ENCODE results near the gene HGFAC.

Gene HGFAC

DNA sequence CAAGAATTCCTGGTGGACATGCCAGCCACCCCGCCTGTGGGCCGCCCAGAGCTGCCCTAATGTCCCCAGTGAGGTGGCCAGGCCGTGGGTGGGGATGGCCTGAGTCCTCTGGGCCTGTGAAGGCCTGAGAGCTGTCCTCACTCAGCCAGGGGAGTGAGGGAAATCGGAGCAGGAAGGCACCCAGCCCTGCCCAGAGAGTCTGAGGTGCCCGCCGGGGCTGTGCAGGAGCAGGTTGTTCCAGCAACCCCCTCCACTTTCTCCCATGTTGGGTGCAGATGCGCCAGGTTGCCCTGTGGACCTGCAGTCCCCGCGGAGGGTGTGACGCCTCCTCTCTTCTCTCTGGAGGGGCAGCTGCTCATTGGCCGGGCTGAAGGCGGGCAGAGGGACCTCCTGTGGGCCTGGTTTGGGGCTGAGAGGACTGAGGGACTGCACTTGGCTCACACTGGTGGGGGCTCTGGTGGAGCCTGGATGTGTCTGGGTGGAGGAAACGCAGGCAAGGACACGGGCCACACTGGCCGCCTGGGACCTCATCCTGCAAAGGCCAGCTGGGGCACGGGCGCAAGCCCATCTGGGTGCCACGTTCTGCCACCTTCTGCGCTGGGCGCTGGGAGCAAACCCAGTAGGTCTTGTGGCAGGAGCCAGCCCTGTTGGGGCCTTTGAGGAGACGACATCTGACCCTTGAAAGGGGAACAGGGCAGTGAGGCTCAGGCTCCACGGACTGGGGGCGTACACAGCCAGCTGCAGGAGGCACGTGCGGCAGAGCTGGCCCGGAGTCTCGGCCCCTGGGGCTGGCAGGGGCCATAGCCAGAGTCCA, 35.4 kb downstream of the HGFAC start:
- no peak for DNase-seq

DNA sequence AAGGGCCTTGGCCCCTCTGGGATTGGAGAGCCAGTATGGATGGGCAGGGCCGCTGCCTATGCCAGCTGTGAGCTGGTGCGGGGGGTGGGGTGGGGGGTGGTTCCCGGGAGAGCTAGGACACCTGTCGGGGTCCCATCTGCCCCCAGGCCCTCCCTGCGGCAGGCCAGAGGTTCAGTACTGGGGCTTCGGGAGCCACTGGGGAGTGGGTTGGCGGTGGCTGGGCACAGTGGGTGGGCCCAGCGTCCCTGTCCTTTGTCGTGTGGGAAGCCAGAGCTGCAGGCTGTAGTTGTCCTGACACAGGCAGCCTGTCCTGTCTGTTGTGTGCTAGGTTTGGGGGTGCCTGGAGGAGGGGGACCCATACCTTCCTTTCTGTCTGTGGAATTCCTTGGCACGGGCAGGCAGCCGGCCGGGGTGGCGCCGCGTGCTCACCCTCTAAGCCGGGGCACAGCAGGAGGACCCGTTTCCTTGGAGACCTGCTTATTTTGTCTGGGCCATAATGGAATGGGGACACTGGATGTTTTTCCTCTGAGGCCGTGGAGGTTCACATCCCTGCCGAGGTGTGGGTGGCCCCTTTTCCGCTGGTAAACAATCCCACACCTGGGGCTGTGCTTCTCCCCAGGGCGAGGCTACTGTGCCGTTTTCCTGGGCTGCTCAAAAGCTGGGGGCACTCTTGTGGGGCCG, 36.1 kb downstream of the HGFAC start:
- peak; percentile 66 for DNase-seq

DNA sequence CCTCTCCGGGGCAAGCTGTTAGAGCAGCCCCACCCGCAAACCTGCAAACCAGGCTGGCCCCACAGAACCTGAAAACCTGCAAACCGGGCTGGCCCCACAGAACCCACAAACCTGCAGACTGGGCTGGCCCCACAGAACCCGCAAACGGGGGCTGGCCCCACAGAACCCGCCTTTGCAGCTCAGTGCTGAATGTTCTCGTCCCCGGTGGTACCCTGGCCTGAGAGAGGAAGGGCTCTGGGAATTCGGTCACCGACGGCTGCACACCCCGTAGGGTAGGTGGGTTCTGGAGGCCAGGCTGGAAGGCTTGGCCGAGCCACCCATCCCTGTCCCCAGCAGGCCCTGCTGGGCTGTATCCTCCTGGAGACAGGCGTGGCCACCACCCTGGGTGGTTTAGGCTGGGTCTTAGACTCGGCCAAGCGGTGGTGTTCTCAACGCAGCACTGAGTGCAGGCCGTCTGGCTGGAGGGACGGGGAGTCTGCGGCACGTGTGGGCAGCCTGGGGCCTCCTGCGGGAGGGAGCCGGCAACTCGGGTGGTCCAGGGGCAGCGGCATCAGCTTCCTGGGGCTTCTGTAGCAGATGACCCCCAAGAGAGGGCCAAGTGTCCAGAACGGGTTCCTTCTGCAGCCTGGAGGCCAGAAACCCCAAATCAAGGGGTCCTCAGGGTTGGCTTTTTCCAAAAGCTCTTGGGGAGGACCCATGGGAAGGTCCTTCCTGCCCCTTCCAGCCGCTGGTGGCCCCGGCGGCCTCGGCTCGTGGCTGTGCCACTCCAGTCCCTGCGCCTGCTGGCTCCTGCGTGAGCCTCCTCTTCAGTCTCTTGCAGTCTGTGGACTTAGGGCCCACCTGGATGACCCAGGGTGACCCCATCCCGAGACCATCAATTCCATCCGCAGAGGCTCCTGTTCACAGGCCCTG, 36.9 kb downstream of the HGFAC start:
- DNase-seq, result no peak

DNA sequence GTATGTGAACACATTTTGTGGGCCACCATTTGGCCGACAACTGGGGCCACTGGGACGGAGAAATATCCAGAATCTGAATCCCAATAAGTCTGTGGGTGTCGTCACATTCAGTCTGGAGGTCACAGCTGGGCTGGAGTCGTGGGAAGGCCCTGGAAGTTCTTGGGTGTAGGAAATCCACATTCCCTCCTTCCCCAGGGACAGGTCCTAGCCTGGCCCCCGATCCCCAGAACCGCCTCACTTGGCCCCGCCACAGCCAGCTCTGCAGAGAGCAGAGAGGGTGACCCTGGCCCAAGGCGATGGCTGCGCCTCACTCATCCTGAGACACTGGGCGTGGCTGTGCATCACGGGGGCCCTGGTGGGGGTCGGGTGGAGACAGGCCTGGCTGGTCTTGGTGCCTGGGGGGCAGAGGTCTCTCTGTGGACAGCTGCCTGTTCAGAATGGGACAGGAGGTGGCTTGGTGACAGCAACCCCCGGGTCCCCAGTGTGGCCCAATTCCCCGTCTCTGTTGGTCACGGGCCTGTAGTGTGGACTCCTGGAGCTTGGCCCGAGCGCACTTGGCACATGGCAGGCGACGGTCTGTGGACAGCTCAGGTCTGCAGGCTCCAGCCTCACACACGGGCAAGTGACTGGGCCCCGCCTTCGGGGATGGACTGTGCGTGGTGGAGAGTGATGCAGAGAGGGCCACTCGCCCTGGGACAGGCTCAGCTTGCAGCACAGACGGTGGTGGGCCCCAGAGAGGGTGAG, 37.8 kb downstream of the HGFAC start:
- DNase-seq, result no peak

DNA sequence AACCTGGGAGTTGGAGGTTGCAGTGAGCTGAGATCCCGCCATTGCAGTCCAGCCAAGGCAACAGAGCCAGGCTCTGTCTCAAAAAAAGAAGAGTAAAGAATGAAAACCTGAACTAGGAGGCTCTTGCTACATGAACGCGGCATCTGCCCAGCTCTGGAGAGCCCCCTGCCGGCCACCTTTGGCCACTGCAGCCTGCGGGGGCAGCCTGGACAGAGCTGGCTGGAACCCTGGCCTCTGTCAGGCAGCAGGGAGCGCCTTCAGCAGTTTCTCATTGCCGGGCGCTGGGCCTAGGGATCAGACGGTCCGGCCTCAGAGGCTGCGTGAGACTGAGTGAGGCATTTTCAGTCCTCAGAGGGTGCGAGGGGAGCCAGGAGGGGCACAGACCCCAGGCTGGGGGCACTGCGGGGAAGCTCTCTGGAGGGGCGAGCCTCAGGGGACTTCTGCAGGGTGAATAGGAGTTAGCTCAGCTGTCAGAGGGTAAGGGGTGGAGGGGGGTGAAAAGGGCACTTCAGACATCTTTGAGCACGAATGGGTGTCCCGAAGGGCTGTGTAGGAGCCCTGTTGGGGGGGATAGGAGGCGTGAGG, 38.9 kb downstream of the HGFAC start:
- peak; percentile 75 for DNase-seq

DNA sequence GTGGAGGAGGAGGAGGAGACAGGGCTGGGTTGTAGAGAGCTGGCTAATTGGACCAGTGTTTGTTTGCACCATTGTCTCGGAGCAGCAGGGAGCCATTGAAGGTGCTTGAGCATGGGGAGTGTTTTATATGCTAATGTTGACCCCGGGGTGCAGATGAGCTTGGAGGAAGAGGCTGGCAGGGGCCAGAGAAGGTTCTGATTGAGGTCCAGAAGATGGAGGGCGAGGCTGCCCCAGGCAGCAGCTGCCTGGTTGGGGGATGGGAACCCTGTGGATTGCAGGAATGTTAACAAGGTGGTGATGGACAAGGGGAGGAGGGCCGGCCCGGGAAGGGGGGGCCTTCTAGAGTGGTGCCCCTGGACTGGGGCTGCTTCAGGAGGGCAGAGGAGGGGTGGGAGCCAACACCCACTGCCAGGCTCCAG, 39.4 kb downstream of the HGFAC start:
- DNase-seq, result peak; percentile 93

DNA sequence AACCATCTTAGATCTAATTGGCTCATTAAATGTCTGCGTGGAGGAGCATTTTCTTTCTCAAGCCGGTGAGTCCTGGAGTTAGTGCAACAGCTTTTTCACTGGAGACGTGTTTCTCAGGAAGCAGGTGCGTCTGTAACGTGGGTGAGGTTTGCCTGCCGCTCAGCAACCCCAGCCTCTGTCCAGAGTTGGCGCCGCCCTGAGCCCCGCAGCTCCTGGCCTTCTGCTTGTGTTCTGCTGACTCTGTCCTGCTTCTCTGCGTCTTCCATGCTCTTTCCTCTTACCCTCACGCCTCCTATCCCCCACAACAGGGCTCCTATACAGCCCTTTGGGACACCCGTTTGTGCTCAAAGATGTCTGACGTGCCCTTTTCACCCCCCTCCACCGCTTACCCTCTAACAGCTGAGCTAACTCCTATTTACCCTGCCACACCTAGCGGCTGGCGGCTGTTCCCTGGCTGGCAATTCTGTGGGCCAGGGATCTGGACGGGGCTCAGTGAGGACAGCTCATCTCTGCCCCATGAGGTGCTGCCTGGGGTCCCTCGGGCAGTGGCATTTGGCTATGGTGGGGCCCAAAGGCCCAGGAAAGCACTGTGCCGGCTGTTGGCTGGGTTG, 40.1 kb downstream of the HGFAC start:
- peak; percentile 21 for DNase-seq

DNA sequence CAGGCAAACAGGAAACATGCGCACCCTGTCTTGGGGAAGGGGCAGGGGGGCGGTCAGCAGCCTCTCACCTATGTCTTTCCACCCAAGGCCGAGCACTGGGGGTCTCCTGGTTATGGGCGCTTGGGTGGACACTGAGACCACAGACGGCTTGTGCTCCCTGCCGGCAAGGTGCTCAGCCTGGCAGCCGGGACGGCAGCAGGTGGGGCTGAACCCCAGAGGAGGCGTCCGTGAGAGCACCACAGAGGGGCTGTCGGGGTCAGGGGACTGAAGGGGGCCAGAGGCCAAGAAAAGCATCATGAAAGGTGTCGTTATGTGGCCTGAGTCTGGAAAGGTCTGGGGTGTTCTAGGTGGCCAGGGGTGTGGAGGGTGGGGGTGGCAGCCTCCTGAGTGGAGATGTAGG, 40.9 kb downstream of the HGFAC start:
- no peak for DNase-seq

DNA sequence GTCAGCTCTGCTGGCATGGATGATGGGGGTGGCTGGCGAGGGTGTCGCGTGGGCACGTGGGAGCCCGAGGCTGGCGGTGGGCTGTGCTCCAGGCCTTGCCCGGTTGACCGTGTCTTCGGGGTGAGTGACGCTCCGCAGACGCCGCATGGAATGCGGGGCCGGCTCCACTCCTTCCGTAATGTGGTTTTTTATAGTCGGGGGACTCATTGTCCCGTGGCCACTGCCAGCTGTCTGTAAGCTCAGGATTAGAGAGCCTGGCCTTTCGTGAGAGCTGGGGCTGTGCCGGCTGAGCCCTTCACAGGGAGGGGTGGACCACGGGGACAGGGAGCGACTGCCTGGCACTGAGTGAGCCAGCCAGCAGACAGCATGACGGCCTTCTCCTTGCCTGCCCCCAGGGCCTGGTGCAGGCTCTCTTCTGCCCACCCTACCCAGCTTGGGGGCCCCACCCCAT, 41.7 kb downstream of the HGFAC start:
- DNase-seq, result no peak

DNA sequence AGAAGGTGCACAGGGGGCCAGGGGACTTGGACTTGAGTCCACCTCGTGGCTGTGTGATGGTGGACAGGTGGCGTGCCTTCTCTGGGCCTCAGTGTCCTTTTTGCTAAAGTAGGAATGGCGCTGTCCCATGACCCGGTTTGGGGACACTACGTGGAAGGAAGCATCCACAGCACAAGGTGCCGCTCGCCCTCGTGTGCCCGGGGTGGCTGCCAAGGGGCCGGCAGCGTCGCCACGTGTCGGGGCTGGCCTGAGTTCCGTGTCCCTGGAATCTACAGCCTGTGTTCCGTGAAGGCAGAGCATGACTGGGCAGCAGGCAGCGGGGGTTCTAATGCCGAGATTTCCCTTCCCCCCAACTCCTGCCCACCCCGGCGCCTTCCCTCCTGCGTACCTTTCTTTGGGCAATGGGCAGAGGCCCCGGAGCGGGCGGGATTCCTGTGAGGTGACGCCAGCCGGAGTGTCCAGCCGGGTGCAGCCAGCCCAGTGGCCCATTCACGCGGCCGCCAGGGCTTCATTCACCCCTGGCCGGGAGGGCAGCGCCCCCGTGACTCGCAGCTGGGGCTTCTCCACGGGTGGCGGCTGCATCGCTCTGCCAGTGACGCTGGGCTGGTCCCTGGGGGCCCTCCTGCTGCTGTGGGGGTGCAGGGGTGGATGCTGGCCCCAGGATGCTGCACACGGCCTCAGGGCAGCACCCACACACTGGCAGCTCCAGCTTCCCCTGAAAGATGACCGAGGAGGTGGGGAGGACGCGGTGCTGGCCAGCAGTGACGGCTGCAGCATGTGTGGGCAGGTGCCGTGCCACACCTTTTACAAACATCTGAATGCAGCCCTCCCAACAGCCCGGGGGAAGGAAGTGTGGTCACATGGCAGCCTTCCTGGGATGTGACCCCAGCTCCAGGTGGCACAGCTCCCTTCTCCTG, 42.5 kb downstream of the HGFAC start:
- DNase-seq, result peak; percentile 92

DNA sequence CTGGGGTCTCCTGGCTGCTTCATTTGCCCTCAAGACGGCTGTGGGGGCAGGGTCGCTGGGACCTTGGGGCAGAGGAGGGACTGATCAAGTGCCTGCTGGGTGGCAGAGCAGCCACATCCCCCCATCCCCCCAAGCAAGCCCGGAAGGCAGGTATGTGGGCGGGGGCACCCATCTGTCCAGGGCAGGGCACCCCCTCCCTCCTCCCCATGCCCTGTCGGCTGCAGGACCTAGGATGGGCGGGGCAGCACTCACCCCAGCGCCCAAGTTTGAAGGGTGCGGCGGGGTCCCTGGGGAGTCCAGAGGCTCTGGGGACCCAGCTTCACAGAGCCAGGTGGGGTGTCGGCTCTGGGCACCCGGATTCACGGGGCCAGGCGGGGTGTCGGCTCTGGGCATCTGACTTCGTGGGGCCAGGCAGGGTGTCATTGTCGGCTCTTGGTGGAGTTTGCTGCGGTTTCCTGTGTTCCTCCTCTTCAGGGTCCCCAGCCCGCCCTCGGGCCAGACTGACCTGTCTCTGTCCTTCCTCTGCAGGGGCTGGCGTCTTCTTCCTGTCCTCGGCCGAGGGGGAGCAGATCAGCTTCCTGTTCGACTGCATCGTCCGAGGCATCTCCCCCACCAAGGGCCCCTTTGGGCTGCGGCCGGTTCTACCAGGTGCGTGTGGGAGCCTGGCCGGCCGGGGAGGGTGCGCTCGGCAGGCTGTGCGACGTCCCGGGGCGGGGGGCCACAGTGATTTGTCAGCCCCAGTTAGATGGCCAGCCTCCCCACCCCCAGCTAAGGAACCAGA, 43.4 kb downstream of the HGFAC start:
- DNase-seq, result peak; percentile 70

DNA sequence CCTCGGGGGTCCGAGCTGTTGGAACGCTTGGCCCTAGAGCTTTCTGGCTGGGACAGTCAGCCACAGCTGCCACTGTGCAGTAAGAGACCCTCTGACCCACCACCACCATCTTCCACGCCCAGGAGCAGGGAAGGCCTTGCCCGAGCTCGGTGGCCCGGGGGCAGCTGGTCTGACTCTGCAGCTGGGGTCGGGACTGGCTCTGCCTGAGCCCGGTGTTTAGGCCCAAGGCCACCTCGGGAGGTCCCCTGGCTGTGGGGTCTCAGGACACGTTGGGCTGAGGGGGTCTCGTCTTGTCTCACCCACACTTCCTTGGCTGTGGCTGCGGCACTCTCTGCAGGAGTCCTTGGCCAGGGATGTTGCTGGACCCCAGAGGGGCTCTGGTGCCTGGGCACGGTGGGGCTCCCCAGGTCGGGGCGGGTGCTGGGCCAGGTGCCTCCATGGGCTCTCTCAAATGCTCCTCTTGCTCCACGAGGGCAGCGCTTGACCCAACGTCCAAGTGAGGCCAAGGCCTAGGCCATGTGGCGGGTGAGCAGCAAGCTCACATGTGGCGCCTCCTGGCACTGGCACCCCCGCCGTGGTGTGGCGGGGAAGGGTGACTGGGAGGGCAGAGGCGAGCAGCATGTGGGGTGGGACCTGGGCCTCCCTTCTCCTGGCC, 44.2 kb downstream of the HGFAC start:
- no peak for DNase-seq

DNA sequence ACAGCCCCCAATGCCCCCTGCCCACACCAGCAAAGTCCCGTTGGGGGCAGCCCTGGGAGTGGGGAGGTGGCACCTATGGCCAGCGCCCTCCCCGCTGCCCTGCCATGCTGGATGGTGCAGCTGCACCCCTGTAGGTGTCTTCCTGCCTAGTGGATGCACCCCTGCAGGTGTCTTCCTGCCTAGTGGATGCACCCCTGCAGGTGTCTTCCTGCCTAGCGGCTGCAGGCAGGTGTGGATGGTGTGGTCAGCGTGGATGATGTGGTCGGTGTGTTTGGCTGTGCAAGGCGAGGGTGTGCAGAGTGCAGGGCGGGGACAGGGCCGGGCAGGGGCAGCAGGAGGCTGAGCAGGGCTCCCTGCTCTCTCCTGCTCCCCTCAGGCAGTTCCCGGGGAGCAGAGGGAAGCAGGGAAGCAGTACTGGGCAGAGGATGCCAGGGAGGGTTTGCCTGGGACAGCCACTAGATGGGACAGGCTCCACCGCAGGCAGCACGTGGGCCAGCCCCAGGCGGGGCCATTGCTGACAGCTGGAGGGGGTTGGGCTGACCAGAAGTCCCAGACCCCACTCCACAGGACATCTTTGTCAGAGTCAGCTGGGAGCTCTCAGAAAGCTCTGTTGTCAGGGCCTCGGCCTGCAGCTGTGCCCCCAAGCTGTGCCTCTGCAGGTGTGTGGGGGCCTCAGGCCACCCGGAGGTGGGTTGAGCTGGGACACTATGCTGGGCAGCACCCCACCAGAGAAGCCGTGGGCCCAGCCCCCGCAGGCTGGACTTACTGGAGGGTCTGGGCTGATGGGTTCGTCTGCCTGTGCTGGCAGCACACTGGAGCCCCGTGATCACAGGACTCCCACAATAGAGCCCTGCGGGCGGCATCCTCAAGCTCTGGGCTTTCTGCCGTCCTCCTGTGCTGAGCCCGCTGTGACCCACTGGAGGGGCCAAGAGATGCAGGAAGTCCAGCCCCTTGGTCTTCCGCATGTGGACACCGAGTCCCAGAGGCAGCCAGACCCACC, 45.1 kb downstream of the HGFAC start:
- DNase-seq, result peak; percentile 92

DNA sequence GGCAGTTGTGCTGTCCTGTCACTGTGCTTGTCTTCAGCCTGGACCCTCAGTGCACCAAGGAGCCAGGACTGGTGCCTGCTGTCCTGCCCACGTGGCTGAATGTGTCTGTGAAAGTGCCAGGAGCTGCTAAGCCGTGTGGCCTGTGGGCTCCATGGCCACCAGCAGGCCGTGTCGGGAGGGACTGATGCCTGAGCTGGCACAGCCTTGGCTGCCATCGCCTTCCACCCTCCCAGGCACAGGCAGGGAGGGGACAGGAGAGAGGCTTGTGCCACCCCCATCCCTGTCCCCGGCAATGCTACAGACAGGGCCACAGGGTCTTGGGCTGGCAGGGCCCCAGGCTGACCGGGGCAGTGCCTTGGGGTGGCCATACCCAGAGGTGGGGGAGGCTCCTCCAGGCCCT, 46.1 kb downstream of the HGFAC start:
- DNase-seq, result no peak

DNA sequence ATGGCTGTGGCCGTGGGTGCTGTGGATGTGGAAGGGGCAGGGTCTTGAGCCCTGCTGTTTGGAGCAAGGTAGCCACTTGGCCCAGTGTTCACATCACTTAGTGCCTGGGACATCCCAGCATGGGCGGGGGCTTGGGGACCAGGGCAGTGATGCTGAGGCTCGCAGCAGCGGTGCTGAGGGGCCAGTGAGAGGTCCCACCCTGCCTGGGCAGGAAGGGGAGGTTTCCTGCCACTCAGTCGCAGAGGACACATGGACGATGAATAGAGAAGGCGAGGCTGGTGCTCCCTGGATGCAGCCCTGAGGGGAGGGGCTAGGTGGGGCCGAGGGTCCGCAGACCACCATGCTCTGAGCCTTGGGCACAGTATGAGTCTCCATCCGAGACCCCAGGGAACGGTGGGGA, 47.1 kb downstream of the HGFAC start:
- no peak for DNase-seq

DNA sequence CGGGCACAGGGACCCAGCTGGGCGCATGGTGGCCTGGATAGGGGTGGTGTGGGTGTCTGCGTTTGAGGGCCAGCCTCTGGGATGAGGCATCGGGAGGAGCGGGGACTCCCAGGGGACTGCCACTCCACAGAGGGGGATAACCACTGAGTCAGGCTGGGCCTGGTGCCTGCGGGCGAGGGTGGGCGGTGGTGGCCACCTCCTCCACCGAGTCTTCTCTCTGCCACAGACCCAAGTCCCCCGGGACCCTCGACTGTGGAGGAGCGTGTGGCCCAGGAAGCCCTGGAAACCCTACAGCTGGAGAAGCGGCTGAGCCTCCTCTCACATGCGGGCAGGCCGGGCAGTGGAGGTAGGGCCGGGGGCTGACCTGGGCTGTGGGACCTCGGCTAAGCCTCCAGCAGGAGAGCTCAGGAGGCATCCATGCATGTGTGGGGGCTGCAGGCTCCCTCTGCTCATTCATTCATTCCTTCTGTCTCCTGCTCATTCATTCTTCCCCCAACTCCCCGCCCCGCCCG, 47.7 kb downstream of the HGFAC start:
- DNase-seq, result no peak

DNA sequence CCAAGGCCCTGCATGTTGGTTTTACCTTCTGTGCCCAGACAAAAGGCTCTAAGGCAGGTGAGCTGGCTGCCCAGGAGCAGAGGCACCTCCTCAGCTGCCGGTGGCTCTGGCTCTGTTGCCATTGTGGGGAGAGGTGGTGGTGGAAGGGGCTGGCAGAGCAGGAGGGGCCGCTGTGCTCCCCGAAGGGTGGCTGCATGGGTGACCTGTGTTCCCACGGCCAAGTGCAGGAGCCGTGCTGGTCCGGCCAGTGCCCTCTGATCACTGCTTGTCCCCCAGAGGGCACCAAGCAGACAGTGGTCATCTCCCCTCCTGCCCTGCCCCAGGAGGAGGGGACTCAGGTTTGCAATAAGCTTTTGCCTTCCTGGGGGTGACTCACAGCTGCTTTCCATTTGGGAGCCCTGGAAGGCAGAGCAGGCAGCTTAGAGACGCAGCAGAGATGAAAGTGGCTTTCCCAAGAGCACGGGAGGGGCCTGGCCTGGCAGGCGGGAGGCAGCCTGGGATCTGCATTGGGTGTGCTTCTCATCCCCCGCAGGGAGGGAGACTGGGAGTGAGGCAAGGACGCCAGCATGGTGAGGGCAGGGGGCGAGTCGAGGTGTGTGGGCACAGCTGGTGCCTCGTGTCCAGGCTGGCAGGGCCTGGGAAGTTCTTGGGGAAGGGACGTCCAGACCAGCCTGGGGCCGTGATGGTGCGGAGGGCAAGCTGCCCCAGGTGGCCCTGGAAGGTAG, 50.1 kb downstream of the HGFAC start:
- DNase-seq, result no peak
